ENCODE results near the gene SMAD3.
A peak's percentile ranks its signal among the peaks of the same experiment; 100 is the strongest.

The SMAD3 gene

DNA sequence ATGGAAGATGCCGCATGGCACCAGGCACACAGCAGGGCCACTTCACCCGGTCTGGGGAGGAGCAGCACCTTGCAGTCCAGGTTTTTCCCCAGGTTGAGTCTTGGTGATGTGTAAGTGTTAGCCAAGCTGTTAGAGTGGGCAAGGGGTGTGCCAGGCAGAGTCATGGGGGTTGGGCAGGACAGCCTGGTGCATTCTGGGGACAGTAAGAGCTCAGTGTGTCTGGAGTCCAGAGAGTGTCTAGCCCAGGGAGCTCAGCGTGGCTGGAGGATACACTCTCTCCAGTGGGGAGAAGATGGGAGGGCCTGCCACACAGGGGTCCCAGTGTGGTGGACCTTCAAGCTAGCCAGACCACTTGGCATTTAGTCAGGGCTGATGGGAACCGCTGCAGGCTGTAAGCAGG, 101.7 kb downstream of the SMAD3 start:
- no peak for DNase-seq

GRCh38 chr15:67168694-67169093, 103.3 kb downstream of the SMAD3 start:
- DNase-seq, result no peak

DNA sequence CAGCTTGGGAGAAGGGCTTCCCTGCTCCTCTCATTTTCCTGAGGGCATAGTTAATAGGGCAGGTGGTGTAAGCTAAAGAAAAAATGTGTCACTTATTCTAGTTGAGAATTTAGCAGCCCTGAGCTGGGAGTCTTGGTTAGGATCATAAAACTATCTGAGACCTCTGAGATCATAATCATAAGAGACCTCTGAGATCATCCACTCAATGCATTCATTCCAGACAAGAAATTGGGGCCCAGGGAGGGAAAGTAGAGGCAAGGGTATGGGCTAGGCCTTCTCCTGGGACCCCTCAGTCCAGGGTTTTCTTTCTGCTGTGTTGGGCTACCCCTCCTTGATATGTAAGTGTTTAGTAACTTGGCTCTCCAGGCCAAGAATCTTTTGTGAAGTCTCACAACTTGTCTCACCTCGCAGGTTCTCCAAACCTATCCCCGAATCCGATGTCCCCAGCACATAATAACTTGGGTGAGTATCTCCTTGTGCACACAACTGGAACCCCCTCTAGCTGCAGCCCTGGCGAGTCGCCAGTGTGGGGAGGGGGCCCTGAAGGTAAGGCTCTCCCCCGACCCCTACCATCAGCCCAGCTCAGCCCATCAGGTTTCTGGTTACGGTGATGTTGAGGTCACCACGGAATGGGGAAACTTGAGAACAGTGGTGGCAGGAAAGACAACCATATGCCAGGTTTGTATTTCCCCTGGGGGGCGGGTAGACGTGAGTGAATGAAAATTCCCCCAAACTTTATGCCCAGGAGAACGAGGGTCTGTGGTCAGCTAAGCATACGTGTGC, 104.9 kb downstream of the SMAD3 start:
- DNase-seq, result no peak

DNA sequence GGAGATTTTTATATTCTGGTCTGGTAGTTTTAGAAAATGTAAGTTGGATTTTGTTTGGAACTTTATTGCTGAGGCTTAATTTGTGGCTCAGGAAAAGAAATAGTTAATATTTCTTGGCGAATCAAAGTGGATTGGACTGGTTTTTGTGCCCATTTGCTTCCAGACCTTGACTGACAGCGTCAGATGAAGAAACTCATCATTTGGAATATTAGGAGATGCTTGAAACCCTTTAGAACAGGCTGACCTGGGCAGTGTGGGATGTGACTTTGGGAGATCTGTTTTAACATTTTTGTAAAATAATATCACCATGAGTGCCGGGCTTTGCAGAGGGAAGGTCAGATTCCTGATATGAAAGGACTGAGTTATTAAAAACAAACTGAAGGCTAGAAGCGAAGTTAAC, 106.1 kb downstream of the SMAD3 start:
- DNase-seq, result no peak

GRCh38 chr15:67172172-67172571, 106.8 kb downstream of the SMAD3 start:
- no peak for DNase-seq

DNA sequence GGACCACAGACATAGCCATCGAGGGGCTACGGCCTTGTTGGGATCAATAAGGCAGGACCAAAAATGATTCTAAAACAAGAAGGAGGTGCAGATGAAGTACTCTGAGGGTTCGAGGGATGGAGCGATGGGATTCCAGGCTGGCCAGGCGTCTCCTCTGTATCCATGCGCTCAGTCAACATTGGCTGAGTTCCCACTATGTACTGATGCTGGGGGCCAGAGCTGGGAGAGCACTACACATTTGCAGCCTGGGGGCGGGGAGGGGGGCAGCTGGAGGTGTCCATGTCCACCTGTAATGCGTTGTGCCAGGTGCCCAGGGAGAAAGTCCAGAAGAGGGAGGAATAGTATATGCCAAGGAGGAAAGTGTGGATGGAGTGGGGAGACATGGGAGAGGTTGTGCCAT, 107.6 kb downstream of the SMAD3 start:
- no peak for DNase-seq

- DNase-seq, result no peak
Observed at GRCh38 chr15:67173786-67174185, 108.4 kb downstream of the SMAD3 start.

GRCh38 chr15:67174446-67174845, 109.0 kb downstream of the SMAD3 start:
- DNase-seq, result no peak

DNA sequence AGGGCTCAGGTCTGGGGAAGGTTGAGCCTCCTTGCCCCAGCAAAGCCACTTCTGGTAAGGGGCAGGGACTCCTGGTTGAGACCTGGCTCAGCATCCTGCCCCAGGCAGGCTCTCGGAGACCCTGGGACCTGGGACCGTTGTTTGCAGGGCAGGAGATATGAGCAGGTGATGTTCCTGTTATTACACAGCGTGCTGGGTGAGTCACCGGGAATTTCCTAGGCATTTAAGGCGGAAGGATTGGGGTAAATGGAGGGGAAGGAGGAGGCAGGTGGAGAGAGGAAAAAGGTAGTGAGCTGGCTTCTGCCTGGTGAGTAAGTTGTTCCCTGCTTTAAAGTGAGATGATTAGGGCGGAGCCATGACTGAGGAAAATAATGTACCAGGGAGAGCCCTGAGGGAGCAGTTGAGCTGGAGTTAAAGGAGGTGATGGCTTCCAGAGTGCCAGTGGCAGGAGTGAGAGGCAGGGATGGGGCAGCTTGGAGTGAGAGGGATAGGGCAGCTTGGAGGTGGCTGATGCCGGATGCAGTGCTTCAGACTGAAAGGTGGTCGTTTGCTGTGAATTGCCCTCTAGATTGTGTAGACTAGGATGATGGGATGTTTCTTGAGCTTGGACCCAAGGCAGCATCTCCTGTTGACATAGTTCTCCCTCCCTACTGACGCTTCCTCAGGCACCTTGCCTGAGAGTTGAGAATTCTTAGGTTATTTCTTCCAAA, 109.6 kb downstream of the SMAD3 start:
- DNase-seq, result peak; percentile 24

- DNase-seq, result no peak
Observed at GRCh38 chr15:67175643-67176071, 110.3 kb downstream of the SMAD3 start.

GRCh38 chr15:67176195-67176971, 111.0 kb downstream of the SMAD3 start:
- no peak for DNase-seq

GRCh38 chr15:67177752-67178151, 112.3 kb downstream of the SMAD3 start:
- DNase-seq, result no peak

GRCh38 chr15:67178569-67179210, 113.3 kb downstream of the SMAD3 start:
- DNase-seq, result no peak

- no peak for DNase-seq
Observed at GRCh38 chr15:67179411-67179995, 114.1 kb downstream of the SMAD3 start.

DNA sequence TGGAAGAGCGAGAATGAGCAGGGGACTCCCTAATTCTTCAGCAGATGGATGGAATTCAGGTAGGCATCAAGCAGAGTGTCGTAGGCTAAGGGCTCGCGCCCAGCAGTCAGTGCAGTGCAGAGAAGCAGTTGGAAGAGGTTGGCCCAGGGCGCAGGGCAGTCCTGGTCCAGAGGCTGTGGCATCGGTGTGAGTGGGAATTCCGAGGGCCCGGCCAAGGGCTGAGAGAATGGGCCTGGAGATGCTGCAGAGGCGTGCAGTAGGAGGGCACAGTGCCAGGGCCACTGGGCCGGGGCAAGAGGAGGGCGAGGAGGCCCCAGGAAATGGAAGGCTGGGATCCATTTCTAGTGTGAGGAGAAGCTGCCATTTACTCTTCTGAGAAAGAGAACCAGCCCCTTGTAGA, 114.6 kb downstream of the SMAD3 start:
- no peak for DNase-seq

GRCh38 chr15:67180514-67181191, 115.3 kb downstream of the SMAD3 start:
- DNase-seq, result no peak

GRCh38 chr15:67181221-67181639, 115.8 kb downstream of the SMAD3 start:
- DNase-seq, result no peak

DNA sequence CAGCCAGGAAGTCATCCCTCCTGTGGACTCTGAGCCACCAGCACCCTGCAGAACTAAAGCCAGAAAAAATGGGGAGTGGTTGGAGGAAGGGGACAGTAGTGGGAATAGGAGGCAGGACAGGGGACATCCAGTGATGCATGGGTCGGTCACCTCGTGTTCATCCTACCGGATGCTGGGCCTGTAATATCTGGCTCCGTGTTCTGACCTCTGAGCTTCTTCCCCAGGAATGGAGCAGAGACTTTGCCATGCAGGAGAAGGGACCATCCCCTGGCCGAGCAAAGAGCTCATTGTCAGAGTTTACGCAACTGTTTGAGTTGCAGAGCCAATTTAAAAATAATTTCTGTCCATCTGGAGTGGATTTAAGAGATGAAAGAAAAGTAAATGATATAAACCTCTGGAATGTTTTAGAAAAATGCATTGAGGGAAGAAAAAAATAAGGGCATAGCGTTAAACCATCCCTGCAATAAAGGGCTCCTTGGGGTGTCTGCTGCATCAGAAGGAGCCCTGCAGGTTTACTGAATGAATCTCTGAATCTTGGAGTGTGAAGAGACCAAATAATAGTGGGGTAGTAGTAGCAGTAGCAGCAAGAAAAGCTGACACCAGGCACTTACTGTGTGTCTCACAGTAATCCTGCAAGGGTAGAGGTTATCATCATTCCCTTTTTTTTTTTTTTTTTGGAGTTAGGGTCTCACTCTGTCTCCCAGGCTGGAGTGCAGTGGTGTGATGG, 118.2 kb downstream of the SMAD3 start:
- DNase-seq, result no peak

- DNase-seq, result no peak
Observed at GRCh38 chr15:67184208-67184925, 119.0 kb downstream of the SMAD3 start.

DNA sequence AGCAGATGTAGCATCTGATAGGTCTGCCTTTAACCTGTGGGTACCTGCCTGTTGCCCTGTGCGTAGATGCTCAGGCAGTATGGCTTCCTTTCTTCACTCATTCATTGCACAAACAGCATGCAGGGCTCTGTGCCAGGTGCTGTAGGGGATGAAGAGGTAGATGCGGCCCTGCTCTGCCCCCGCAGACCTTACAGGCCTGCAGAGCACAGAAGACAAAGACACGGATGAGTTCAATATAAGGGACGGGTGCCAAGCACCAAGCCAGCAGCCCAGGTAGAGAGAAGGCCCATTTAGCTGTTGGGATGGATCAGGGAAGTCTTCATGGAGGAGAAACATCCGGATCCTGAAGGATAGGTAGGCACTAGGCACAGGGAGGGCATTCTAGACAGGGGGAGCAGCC, 119.6 kb downstream of the SMAD3 start:
- DNase-seq, result no peak
